Omental fat pad (tissue), 4 donors: ENCODE results near the gene SCUBE2. TPM values are rescaled to one million over a fixed set of nuclear protein-coding genes. Genes with fewer than 3 reads are reported as not detected.
"Not testable (repeated sequence)": the region's sequence is repeated elsewhere in the genome, so short reads cannot be mapped to it uniquely, and the experiment has no call there.

Source experiments
- ATAC-seq: fragments of 150-250 bp; one replicate; pipeline ENCODE4 v1.9.1; 2016; ENCODE audit warnings: mild to moderate bottlenecking, moderate library complexity; ENCODE audit not compliant: low FRiP score
- DNase-seq: peaks from one replicate; pipeline ENCODE4 v3.0.0-alpha.2; 2019; ENCODE audit warnings: low spot score
- total RNA-seq, 4 donors: library from RNA; depleted of rRNA; stranded (reverse); fragments of >200 nt; gene quantifications; one replicate each; pipeline ENCODE4 v1.1.0, GENCODE V29; 2016
- TF ChIP-seq, protein P1 (sequence below), 3 donors: fragments of 450-650 bp; IDR thresholded peaks; one replicate each; pipeline ENCODE4 v1.5.1; 2016 to 2017; ENCODE audit warnings: antibody characterized with exemption in 3 of 3, mild to moderate bottlenecking in 3 of 3, moderate library complexity in 2 of 3

The SCUBE2 gene
- total RNA-seq, 4 donors from 2014 or later: 8.8 to 50.6 (median 29.8) TPM

DNA sequence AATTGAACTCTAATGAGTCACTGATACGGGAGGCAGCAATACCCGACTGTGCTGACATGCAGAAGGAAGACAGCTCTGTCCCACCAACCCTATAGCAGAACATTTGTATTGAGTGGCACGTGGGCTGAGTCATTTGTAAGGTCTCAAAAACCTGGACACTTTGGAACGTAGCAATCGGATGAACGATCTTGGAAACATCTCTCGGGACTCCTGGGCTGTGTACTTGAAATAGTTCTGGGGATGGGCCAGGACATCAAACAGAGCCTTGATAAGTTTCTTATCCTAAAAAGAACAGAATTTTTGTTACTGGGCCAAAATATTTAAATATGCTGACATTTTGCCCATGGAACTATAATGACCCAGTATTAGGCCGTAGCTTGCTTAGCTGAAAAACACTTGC, 70.5 kb downstream of the SCUBE2 start:
- TF ChIP-seq, protein P1, sequence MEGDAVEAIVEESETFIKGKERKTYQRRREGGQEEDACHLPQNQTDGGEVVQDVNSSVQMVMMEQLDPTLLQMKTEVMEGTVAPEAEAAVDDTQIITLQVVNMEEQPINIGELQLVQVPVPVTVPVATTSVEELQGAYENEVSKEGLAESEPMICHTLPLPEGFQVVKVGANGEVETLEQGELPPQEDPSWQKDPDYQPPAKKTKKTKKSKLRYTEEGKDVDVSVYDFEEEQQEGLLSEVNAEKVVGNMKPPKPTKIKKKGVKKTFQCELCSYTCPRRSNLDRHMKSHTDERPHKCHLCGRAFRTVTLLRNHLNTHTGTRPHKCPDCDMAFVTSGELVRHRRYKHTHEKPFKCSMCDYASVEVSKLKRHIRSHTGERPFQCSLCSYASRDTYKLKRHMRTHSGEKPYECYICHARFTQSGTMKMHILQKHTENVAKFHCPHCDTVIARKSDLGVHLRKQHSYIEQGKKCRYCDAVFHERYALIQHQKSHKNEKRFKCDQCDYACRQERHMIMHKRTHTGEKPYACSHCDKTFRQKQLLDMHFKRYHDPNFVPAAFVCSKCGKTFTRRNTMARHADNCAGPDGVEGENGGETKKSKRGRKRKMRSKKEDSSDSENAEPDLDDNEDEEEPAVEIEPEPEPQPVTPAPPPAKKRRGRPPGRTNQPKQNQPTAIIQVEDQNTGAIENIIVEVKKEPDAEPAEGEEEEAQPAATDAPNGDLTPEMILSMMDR (IDR thresholded peaks at IDR 0.05): no peak
- no peak for DNase-seq
- peak; percentile 29 for ATAC-seq

DNA sequence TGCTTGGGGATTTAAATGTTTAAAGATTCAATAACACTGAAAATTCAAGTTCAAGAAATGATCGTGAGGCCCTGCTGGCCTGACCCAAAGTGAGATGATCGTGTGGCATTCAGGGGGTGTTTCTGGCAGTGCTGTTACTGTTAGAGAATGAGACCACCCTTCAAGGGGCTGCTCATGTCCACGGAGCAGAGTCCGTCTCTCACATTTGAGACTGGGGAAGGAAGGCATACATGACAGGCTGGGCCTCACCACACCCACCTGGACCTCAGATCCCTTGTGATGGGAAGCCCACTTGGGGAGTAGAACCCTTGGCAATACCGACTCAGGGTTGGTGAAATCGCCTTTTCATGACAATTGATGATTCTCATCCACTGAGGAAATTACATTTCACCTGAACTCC, 71.5 kb downstream of the SCUBE2 start:
- no peak for ATAC-seq
- no peak for DNase-seq
- TF ChIP-seq, protein P1 (IDR thresholded peaks at IDR 0.05): no peak

DNA sequence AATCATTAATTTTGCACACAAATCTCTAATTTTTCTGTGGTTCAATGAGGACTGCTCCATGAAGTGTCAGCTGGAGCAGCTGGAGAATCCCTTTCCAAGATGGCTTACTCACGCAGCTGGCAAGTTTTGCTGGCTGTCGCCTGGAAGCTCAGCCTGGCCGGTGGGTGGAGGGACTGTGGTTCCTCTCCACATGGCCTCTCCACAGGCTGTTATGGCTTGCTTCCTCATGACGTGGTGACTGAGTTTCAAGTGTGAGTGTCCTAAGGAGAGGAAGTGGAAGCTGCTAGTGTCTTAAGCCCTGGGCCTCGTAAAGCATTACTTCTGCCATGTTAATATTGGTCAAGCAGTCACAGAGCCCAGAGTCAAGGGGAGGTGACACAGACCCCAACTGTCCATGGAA, 73.6 kb downstream of the SCUBE2 start:
- ATAC-seq: no peak
- TF ChIP-seq, protein P1 (IDR thresholded peaks at IDR 0.05): no peak
- DNase-seq: no peak

DNA sequence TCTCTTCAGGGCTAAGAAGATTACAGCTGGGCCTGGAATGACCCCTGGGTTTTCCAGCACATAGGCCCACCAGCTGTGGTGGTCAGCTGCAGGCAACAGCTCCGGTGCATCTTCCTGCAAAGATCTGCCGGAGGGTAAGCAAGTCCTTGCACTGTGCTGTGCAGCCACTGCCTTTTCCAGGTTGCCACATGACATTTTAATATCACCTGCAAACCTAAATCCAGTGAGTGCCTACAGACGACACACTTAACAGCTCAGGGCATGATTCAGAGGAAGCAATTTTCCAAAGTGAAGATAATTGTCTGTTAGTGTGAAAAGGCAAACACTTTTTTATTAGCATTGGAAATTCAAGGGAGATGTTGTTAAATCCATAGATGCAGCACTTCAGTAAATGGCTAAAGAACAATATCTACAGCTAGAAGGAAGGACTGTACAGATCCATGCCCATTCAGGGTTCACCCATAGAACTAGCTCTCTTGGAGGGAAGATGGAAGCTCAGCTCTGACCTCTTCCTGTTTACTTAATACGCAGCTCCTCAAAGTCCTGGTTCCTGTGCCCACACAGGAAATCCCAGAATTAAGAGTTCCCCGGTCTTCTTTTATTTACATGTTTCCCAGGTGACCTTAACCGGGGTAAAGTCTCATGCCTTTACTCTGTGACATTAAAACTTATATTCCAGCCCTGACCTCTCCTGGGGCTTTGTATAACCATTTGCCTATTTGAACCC, 74.3 kb downstream of the SCUBE2 start:
- ATAC-seq (no peak), DNase-seq (no peak)
- TF ChIP-seq, protein P1 (IDR thresholded peaks at IDR 0.05): no peak

DNA sequence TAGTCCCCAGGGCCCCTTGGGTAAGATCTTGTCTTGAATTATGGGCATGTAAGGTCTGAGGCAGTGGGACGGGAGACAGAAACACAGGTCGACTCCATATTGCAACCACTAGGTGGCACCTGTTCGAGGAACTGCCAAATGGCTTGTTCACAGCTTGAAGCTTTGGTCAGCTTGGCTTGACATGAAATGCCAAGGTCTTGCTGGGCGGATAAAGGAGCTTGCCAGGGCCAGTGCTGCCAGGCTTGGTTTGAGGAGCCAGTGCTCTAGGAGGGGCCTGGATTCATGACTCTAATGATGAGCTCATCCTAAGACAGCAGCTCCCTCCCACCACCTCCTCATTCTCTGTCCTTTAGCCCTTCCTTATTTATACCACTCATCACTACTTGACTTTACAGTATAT, 75.7 kb downstream of the SCUBE2 start:
- no peak for DNase-seq
- peak; percentile 77 for ATAC-seq
- TF ChIP-seq, protein P1 (IDR thresholded peaks at IDR 0.05): peak in 1 of 3 donors; percentile 35

DNA sequence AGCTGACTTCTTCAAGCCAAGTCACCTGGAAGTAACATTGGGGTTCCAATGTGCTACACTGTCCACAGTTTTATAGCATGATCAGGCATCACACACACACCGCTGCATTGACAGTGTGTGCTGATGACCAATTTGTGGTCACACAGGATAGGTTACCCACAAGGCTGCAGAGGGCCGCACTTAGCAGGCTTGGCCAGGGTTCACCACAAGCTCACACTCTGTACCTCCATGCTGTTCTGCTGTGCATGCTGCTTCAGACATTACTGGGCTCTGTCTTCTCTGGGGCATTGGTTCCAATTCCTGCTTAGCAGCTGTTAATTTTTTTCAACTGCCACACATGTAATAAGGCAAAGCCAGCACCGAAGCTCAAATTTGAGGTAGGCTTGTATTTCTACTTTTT, 76.6 kb downstream of the SCUBE2 start:
- ATAC-seq (no peak), DNase-seq (no peak)
- TF ChIP-seq, protein P1 (IDR thresholded peaks at IDR 0.05): no peak

DNA sequence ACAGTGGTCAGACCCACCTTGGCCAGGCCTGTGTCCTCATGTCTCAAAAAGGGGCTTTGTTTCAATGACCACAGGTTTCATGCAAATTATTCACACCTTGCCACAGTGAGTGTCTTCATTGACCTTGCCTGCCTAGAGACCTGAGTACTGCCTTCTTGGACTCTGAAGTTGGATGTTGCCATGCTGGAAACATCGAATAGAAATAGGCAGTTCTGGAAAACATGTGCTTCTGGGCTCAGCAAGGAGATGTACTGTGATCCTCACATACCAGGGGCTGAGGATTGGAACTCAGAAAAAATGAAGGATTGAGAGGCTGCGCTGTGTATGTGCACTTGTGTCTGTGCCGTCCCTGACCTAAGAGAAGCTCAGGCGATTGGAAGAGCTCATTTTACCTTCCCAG, 78.0 kb downstream of the SCUBE2 start:
- no peak for DNase-seq
- ATAC-seq: no peak
- TF ChIP-seq, protein P1 (IDR thresholded peaks at IDR 0.05): no peak

DNA sequence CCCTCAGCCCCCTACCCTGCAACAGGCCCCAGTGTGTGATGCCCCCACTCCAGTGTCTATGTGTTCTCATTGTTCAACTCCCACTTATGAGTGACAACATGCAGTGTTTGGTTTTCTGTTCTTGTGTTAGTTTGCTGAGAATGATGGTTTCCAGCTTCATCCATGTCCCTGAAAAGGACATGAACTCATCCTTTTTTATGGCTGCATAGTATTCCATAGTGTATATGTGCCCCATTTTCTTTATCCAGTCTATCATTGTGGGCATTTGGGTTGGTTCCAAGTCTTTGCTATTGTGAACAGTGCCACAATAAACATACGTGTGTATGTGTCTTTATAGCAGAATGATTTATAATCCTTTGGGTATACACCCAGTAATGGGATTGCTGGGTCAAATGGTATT, 81.9 kb downstream of the SCUBE2 start:
- DNase-seq, ATAC-seq: not testable (repeated sequence)
